ENCODE data around the gene KEAP1. TPM values are rescaled to one million over a fixed set of nuclear protein-coding genes. Genes with fewer than 3 reads are reported as not detected.
A peak's percentile ranks its signal among the peaks of the same experiment; 100 is the strongest.
"Not testable (repeated sequence)": the region's sequence is repeated elsewhere in the genome, so short reads cannot be mapped to it uniquely, and the experiment has no call there.

The KEAP1 gene
- polyA plus RNA-seq, 10 donors = 57.9 to 73.5 (median 65.2) TPM

- DNase-seq = no peak
Observed at GRCh38 chr19:10532457-10532856, 29.3 kb upstream of the KEAP1 start.

- DNase-seq = not testable (repeated sequence)
Observed at GRCh38 chr19:10526887-10527286, 23.7 kb upstream of the KEAP1 start.

- DNase-seq = no peak
Observed at GRCh38 chr19:10525636-10526035, 22.5 kb upstream of the KEAP1 start.

- DNase-seq = no peak
Observed at GRCh38 chr19:10523135-10523636, 20.0 kb upstream of the KEAP1 start.

DNA sequence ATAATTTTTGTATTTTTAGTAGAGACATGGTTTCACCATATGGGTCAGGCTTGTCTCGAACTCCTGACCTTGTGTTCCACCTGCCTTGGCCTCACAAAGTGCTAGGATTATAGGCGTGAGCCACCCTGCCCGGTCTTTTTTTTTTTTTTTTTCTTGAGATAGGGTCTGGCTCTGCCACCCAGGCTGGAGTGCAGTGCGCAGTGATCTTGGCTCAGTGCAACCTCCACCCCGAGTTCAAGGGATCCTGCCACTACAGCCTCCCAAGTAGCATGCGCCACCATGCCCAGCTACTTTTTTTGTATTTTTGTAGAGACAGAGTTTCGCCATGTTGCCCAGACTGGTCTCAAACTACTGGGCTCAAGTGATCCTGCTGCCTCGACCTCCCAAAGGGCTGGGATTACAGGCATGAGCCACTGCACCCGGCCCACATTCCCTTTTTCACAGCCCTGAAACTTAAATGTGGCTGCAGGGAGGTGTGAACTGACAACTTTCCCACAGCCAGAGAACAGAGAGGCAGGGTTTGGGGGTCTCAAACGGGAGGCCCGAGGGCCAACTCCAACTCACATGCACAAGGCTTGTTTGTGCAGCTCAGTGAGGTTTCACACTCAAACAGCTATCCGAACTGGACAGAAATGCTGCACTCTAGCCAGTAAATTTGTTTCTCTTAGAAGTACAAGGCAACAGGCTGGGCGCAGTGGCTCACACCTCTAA, 18.5 kb upstream of the KEAP1 start:
- no peak for DNase-seq

DNA sequence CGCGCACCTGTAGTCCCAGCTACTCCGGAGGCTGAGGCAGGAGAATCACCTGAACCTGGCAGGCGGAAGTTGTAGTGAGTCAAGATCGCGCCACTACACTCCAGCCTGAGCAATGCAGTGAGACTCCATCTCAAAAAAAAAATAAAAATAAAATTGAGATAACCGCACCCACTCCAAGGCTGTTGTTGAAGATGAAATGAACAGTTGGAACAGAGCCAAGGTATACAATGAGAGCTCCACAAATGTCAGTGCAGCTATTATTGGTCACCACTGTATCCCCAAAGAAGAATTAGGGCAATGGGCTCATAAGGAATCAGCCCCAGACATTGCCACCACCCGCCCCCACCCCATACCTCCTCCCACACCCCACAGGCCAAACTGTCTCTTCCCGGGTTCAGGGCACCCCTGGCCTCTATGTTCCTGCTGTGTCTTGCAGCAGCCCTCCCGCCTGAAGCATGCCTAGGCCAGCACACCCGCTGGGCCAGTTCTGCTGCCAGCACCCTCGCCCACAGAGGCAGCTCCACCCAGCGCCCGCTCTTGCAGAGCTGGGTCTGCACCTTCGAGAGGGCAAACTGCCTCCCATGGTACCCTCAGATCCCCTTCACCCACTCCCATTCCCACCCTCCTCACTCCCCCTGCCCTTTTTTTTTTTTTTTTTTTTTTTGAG, 17.6 kb upstream of the KEAP1 start:
- no peak for DNase-seq

GRCh38 chr19:10519421-10519820, 16.3 kb upstream of the KEAP1 start:
- no peak for DNase-seq

DNA sequence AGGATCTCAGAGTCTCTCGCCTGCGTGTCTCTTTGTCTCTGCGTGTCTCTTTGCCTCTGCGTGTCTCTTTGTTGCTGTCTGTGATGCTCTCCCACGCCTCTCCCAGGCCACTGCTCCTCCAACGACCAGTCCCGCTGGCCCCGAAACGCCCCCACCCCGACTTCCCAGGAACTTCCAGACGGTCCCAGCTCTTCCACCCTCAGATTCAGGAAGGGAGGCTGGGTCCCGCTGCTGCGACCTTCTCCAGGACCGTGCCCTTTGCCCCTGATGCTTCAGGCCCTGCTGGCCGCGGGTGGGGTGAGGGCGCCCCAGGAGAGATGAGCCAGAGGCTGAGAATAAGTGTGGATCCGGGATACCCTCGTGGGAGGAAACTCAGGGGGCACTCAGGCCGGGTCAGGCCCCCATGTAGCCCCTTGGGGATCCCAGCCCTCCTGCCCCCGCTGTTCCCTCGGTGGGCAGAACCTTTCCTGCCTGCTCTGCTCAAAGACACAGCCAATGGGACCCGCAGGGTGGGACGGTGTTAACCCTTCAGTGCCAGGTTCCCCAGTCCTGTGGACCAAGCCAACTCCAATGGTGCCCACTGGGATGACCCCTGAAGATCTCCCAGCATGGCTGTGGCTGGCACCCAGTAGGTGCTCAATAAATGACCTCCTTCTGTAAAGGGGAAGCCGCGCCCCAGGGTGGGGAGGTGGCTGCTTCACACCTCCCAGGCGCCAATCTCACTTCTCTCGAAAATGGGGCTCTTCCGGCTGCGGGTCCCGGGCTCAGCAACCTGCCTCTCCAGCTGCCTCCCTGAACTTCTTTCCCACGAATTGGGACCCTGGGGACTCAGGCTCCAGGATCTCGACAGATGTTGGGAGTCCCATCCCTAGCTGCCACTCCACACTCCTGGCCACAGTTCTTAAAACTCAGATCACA, 15.5 kb upstream of the KEAP1 start:
- DNase-seq = no peak

- peak in 1 of 3 donors; percentile 45 for DNase-seq
Observed at GRCh38 chr19:10517760-10518443, 14.7 kb upstream of the KEAP1 start.

DNA sequence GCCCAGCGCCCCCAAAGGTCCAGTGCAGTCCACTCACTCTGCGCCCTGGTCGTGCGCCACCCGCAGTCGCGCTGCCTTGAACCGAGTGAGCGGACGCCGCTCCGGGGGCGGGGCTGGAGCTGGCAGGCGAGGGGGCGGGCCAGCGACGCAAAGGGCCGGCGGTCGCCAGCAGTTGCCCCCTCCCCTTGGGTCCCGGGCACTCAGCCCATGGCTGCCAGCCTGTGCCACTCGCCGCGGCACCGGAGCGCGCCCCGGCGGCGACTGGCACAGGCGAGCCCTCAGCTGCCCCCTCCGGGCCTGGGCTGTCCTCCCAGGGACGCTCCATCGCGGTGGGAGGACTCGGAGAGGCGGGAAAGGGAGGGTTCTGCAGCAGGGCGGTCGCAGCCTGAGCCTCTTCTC, 14.2 kb upstream of the KEAP1 start, which contains the start of gene S1PR5:
Gene S1PR5 (minus strand): TSS at position 87 of the 399 bp plus-strand sequence. CDS start 2,436 bp downstream, outside the sequence.
- DNase-seq = peak in 1 of 3 donors; percentile 36

GRCh38 chr19:10516671-10517286, 13.6 kb upstream of the KEAP1 start:
- DNase-seq = peak in 1 of 3 donors; percentile 17

DNA sequence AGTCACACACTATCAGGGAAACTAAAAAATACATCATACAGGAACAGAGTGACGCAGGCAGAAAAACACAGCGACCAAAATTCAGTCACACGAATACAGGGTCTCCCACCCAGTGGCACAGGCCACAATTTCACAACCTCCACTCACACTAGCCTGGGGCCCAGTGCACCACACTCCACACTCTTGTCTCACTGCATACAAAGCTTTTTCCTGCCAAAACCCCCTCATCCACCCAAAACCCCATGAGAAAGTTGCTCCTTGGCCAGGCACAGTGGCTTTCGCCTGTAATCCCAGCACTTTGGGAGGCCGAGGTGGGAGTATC, 12.9 kb upstream of the KEAP1 start:
- no peak for DNase-seq

- DNase-seq = peak in 1 of 3 donors; percentile 29
Observed at GRCh38 chr19:10514211-10515145, 11.3 kb upstream of the KEAP1 start.

DNA sequence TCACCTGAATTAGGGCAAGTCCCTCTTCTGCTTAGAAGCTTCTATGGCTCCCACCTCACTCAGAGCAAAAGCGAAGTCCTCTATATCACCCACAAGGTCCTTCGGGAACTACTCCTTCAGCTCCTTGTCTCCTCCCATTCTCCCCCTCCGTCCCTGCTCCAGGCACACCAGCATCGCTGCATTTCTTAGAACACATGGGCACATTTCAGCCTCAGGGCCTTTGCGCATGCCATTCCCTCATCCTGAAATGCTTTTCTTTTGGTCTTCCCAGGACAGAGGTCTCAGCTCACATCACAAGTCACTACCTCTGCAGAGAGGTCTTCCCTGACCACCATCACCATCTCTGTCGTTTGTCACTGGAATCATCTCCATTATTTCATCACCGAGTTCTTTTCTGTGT, 10.1 kb upstream of the KEAP1 start:
- DNase-seq = no peak

- DNase-seq = peak in 1 of 3 donors; percentile 25
Observed at GRCh38 chr19:10510301-10510802, 7.2 kb upstream of the KEAP1 start.

DNA sequence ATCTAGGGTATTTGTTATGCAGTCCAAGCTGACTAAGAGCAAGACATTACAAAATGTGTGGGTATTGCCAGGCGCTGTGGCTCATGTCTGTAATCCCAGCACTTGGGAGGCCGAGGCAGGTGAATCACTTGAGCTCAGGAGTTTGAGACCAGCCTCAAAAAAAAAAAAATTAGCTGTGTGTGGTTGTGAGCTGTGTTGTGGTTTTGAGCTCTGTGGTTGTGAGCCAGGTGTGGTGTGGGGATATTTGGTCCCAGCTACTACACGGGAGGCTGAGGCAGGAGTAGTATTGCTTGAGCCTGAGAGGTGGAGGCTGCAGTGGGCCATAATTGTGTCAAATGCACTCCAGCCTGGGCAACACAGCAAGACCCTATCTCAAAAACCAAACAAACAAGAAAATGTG, 5.6 kb upstream of the KEAP1 start:
- no peak for DNase-seq

DNA sequence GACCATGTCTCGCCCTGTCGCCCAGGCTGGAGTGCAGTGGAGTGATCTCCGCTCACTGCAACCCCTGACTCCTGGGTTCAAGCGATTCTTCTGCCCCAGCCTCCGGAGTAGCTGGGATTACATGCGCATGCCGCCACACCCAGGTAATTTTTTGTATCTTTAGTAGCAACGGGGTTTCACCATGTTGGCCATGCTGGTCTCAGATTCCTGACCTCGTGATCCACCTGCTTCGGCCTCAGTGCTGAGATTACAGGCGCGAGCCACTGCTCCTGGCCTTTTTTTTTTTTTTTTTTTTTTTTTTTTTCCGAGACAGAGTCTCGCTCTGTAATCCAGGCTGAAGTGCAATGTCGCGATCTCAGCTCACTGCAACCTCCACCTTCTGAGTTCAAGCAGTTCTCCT, 4.9 kb upstream of the KEAP1 start:
- DNase-seq = no peak

- DNase-seq = peak; percentile 32 to 75 (median 67)
Observed at GRCh38 chr19:10505583-10506229, 2.5 kb upstream of the KEAP1 start.

DNA sequence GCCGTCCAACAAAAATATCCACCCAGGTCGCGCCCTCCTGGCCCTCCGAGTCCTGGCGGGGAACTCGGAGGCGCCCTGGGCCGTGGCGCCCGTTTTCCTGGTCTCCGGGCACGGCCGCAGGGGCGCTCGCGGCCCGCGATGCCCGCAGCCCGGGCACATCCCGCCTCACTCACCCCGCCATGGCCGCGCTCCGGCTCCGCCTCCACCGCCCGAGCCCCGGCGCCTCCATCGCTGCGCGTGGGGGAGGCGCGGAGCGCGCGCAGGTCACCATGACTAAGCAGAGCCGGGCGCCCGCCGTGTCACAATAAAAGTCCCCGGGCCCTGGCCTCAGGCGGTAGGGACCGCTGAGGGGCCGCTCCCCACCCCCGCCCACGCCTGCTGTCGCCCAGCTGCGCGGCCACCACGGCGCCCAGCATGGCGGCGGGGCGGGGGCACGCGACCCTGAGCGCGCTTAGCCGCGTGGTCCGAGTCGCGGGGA, 593 bp downstream of the KEAP1 start:
- DNase-seq = peak; percentile 94 to 97 (median 96)

All from muscle of back (tissue), 11 donors.